Thyroid gland (tissue), 4 donors: ENCODE data around the gene MAMSTR.

Experiments
- POLR2A ChIP-seq, 2 donors: fragments of 450-650 bp; IDR thresholded peaks; one replicate each; pipeline ENCODE4 v1.6.1; 2017; ENCODE audit warnings: antibody characterized with exemption in 2 of 2, mild to moderate bottlenecking in 2 of 2, moderate library complexity in 1 of 2
- TF ChIP-seq, protein P1 (sequence below), 6 experiments: fragments of 200-600 bp in 3 of 6; fragments of 450-650 bp in 3 of 6; sonication (generic) in 3 of 6; IDR thresholded peaks; one replicate each; pipeline ENCODE4 v1.5.1; 2016 to 2019; ENCODE audit warnings: antibody characterized with exemption in 6 of 6, mild to moderate bottlenecking in 2 of 6, inconsistent platforms in 1 of 6, moderate library complexity in 1 of 6

DNA sequence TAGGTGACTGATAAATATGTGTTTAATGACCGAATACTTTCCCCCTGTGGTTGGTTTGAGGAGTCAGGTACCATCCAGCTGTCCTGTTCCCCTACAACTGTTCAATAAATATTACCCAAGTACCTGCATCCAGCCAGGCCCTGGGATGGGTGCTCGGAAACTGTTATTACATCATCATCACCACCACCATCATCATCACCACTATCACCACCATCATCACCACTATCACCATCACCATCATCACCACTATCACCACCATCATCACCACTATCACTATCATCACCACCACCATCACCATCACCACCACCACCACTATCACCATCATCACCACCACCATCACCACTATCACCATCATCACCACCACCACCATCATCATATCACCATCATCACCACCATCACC is 50.8 kb downstream of the MAMSTR start:
- TF ChIP-seq, protein P1, sequence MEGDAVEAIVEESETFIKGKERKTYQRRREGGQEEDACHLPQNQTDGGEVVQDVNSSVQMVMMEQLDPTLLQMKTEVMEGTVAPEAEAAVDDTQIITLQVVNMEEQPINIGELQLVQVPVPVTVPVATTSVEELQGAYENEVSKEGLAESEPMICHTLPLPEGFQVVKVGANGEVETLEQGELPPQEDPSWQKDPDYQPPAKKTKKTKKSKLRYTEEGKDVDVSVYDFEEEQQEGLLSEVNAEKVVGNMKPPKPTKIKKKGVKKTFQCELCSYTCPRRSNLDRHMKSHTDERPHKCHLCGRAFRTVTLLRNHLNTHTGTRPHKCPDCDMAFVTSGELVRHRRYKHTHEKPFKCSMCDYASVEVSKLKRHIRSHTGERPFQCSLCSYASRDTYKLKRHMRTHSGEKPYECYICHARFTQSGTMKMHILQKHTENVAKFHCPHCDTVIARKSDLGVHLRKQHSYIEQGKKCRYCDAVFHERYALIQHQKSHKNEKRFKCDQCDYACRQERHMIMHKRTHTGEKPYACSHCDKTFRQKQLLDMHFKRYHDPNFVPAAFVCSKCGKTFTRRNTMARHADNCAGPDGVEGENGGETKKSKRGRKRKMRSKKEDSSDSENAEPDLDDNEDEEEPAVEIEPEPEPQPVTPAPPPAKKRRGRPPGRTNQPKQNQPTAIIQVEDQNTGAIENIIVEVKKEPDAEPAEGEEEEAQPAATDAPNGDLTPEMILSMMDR (IDR thresholded peaks at IDR 0.05), result no peak
- TF ChIP-seq POLR2A (IDR thresholded peaks at IDR 0.05), result no peak
